GM18868 (cell line): ENCODE data around the gene TBC1D32.
"Not testable (repeated sequence)": the region's sequence is repeated elsewhere in the genome, so short reads cannot be mapped to it uniquely, and the experiment has no call there.

ENCODE experiments used
- ATAC-seq: cut with Tn5 transposase; IDR thresholded peaks from one replicate; pipeline ENCODE4 v1.9.1; 2021; ENCODE audit warnings: mild to moderate bottlenecking, moderate library complexity; ENCODE audit not compliant: unreplicated experiment

TBC1D32 gene

DNA sequence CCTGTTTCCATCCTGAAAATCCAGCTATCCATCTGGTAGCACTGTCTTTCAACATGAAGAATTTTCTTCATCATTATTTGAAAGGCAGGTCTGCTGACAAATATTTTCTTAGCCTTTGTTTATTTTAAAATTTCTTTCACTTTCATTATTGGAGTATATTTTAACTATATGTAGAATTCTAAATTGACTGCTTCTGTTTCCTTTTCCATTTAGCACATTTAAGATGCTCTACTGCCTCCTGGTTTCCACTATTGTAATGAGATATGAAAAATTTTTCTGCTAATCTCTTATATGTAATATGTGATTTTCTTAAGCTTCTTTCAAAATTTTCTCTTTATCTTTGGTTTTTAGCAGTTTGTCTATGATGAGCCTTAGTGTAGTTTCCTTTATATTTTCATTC lies 97.3 kb downstream of the TBC1D32 start:
- ATAC-seq, result no peak

GRCh38 chr6:121235386-121235785 lies 98.9 kb downstream of the TBC1D32 start:
- no peak for ATAC-seq

- no peak for ATAC-seq
Measured at GRCh38 chr6:121223930-121224329, 110.3 kb downstream of the TBC1D32 start.

DNA sequence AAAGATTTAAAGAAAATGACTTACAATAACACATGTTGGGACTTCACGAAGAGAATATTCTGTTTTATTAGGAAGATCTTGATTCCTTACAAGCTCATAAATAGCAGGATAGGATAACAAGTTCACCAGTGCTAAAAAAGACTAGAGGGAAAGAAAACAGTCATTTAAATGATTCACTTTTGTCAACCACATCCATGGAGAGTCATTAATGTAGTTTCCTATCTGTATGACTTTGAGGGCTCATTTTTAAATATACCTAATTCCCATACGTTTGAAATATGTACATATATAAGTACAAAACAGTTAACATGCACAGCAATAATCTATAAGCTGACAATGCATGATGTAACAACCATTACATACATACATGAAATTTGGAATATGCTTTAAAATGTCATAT lies 111.1 kb downstream of the TBC1D32 start:
- ATAC-seq, result no peak

- no peak for ATAC-seq
Measured at GRCh38 chr6:121222656-121223055, 111.6 kb downstream of the TBC1D32 start.

DNA sequence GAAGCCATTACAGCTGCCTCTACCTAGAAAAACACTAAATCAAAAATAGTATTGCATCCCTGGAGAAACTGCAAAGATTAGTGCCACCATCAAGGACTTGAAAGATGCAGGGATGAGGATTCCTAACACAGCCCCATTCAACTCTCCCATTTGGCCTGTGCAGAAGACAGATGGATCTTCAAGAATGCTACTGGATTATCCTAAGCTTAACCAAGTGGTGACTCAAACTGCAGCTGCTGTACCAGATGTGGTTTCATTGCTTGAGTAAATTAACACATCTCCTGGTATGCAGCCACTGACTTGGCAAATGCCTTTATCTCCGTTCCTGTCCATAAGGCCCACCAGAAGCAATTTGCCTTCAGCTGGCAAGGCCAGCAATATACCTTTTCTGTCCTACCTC lies 117.4 kb downstream of the TBC1D32 start:
- no peak for ATAC-seq

- not testable (repeated sequence) for ATAC-seq
Measured at GRCh38 chr6:121213341-121213740, 120.9 kb downstream of the TBC1D32 start.

DNA sequence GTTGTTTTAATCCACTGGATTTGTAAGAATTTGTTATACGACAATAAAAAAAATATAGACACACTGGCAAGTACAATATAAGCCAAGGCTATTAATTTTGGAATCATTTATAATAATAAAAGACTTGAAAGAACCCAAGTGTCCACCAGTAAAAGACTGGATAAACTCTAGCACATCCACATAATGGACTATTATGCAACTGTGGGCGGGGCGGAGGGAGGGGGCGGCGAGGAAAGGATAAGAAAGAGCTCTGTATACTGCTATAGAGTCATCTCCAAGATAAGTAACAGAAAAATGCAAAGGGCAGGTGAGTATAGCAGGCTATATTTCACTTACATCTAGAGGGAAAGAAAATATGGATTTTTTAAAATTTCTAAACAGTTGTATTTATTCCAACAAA lies 123.3 kb downstream of the TBC1D32 start:
- no peak for ATAC-seq

DNA sequence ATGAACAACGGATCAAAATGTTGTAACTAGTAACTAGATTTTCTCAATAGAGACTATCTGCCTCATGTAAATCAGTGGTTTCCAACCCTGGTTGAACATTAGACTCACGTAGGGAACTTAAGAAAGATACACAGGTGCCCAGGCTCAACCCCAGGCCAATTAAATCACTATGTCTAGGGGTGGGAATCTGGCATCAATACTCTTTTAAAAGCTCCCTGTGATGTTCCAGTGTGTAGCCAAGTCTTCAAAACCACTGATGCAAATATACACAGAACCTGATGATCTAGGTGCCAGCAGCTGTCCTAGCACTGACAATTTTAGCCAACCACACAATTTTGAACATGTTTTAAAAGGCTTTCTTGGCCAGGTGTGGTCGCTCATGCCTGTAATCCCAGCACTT lies 128.7 kb downstream of the TBC1D32 start:
- ATAC-seq, result peak; percentile 40

- ATAC-seq, result no peak
Measured at GRCh38 chr6:121201105-121201504, 133.2 kb downstream of the TBC1D32 start.

DNA sequence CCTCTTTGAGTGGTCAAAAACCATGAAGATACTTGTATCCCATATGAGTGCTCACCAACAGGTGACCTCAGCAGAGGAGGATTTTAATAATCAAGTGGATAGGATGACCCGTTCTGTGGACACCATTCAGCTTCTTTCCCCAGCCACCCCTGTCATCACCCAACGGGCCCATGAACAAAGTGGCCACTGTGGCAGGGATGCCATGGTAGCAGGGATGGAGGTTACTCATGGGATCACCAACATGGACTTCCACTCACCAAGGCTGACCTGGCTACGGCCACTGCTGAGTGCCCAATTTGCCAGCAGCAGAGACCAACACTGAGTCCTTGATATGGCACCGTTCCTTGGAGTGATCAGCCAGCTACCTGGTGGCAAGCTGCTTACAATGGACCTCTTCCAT lies 138.2 kb downstream of the TBC1D32 start:
- not testable (repeated sequence) for ATAC-seq

GRCh38 chr6:121190122-121190521 lies 144.2 kb downstream of the TBC1D32 start:
- ATAC-seq, result no peak

DNA sequence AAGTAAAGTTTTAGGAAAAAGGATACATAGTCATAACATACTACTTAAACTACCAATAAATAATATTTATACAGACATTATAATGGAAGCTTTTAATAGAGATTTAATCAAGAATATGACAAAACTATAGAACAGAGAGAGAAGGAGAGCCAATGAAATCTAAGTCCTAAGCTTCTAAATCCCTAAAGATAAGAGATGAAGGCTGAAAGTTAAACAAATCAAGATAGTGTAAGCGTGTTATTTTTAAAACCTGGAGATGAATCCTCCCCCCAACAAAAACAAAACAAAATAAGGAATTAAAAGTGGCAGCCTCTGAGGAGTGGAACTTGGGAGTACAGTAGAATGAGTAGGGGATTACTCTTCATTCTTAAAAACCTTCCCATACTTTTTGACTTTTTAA lies 145.9 kb downstream of the TBC1D32 start:
- no peak for ATAC-seq

GRCh38 chr6:121187833-121188200 lies 146.5 kb downstream of the TBC1D32 start:
- no peak for ATAC-seq

- ATAC-seq, result no peak
Measured at GRCh38 chr6:121187200-121187832, 147.0 kb downstream of the TBC1D32 start.

DNA sequence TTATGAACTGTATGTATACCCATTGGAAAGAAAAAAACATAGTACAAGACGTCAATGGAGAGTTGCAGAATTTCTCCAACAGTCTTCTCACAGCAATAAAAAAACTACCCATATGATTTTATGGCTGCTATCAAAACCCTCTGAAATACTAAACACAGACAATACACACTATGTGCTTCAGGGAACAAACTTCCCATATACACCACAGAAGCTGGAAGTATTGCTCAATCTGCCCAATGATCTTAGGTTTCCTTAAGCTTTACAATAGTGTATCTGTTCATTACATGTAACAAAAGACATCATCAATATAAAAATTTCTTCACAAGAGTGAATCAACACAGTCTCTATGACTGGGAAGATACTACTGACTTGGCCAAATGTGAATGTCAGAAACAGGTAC lies 150.5 kb downstream of the TBC1D32 start:
- ATAC-seq, result no peak

DNA sequence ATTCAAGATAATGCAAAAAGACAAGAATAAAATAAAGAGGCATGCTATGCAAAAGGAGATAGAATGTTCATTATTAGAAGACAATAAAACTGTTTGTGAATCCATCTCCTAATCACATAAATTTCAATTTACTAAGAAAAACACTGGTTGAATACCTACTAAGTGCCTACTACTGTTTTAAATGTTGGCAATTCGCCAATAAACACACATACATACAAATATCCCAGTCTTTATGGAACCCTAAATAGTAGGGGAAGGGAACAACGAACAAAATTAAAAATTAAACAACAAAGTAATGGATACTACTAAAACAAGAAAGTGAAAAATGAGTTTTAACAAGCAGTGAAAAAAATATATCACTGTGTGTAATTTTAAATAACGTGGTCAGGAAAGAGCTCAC lies 158.5 kb downstream of the TBC1D32 start:
- no peak for ATAC-seq

DNA sequence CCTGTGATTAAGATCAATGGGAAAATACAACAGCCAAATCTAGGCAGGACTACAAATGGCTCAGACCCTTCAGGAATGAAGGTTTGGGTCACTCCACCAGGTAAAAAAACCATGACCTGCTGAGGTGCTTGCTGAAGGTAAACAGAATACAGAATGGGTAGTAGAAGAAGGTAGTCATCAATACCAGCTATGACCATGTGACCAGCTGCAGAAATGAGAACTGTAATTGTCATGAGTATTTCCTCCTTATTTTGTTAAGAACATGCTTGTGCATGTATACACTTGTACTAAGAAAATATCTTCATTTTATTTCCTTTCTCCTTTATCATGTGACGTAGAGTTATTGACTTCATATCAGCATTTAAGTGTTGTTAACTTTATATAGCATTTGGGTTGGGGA lies 161.8 kb downstream of the TBC1D32 start:
- not testable (repeated sequence) for ATAC-seq

DNA sequence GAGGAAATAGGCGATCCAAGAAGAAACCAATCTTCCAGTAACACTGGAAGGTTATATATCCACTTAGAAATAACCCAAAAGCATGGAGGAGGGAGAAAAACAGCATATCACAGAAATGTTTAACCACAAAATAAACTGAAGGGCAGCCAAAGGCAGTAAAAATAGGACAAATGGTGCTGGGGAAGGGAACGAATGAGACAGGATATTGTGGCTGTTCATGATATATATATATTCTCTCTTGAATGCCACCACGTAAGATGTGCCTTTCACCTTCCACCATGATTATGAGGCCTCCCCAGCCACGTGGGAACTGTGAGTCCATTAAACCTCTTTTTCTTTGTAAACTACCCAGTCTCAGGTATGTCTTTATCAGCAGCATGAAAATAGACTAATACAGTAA lies 162.4 kb downstream of the TBC1D32 start:
- ATAC-seq, result no peak

- no peak for ATAC-seq
Measured at GRCh38 chr6:121161886-121162285, 172.4 kb downstream of the TBC1D32 start.

DNA sequence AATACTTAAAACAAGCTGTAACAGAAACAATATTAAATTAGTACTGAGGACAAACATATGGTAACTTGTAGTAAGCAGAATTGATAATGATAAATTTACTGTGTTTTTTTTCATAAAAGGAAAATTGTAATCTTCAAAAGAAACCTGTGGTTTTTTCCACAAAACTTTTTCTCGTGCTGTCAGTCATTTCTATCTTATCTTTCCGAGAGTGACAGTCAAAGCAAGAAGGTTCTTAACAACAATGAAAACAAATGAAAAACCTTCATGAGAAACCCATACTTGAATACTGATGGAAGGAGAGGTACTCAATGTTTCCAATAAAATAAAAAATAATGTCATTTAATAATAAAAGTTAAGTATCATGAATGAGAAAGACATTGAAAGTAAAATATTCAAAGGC lies 174.0 kb downstream of the TBC1D32 start:
- no peak for ATAC-seq

GRCh38 chr6:121158891-121159290 lies 175.4 kb downstream of the TBC1D32 start:
- no peak for ATAC-seq

DNA sequence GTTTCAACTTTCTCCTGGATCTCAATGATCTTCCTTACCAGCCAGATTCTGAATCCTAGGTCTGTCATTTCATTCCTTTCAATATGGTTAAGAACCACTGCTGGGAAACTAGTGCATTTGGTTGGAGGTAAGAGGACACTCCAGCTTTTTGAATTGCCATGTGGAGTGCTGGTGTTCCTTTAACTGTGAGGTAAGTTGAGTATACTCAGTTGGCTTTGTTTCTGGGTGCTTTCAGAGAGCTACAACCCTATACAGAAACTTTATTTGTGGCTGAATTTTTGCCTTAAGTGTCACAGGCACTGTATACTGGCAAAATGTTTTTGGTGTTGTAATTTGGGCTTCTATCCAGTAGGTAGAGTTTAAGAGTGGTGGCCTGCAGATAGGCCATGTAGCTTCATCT lies 175.8 kb downstream of the TBC1D32 start:
- no peak for ATAC-seq
